Measurements from ENCODE around the gene LHFPL6. TPM values are rescaled to one million over a fixed set of nuclear protein-coding genes. Genes with fewer than 3 reads are reported as not detected.

Gene LHFPL6
- total RNA-seq, 2 donors from 2014 or later = 99.0 to 115 TPM

GRCh38 chr13:39524795-39525194, 78.2 kb downstream of the LHFPL6 start:
- no peaks in the 10 kb centered on the region for H3K36me3 ChIP-seq
- no peak overlapping the region for H3K4me3 ChIP-seq
- TF ChIP-seq CTCF (IDR thresholded peaks at IDR 0.05) = no peak
- no peak for ATAC-seq (ENCODE audit: insufficient number of reproducible peaks, low FRiP score, low read depth)
- no peak overlapping the region for H3K27ac ChIP-seq
- H3K27me3 ChIP-seq (replicated peaks; ENCODE audit: insufficient read depth) = no peaks in the 10 kb centered on the region
- no peaks in the 10 kb centered on the region for H3K9me3 ChIP-seq
- peaks cover 34 to 58% of the 10 kb centered on the region in 2 donors for H3K4me1 ChIP-seq (ENCODE audit: control insufficient read depth in 1 of 2, low read depth in 2 of 2)
- DNase-seq (ENCODE audit: low spot score) = no peak

- ATAC-seq (ENCODE audit: insufficient number of reproducible peaks, low FRiP score, low read depth) = no peak
- Histone ChIP-seq H3K36me3 (no peaks in the 10 kb centered on the region), H3K27ac (no peak overlapping the region), H3K9me3 (no peaks in the 10 kb centered on the region), H3K4me1 (ENCODE audit: control insufficient read depth in 1 of 2, low read depth in 2 of 2) (peaks cover 18 to 37% of the 10 kb centered on the region in 2 donors), H3K27me3 (replicated peaks; ENCODE audit: insufficient read depth) (no peaks in the 10 kb centered on the region), H3K4me3 (no peak overlapping the region)
- DNase-seq (ENCODE audit: low spot score) = no peak
- no peak for TF ChIP-seq CTCF (IDR thresholded peaks at IDR 0.05)
Observed at GRCh38 chr13:39522329-39522728, 80.7 kb downstream of the LHFPL6 start.

- no peak for DNase-seq (ENCODE audit: low spot score)
- Histone ChIP-seq H3K9me3 (no peaks in the 10 kb centered on the region), H3K36me3 (no peaks in the 10 kb centered on the region), H3K4me3 (no peak overlapping the region), H3K4me1 (ENCODE audit: control insufficient read depth in 1 of 2, low read depth in 2 of 2) (peaks cover 18 to 34% of the 10 kb centered on the region in 2 donors), H3K27ac (no peak overlapping the region), H3K27me3 (replicated peaks; ENCODE audit: insufficient read depth) (no peaks in the 10 kb centered on the region)
- TF ChIP-seq CTCF (IDR thresholded peaks at IDR 0.05) = no peak
- ATAC-seq (ENCODE audit: insufficient number of reproducible peaks, low FRiP score, low read depth) = no peak
Observed at GRCh38 chr13:39521701-39522100, 81.3 kb downstream of the LHFPL6 start.

GRCh38 chr13:39516096-39516495, 86.9 kb downstream of the LHFPL6 start:
- Histone ChIP-seq H3K4me1 (ENCODE audit: control insufficient read depth in 1 of 2, low read depth in 2 of 2) (peaks cover 9 to 30% of the 10 kb centered on the region in 2 donors), H3K9me3 (no peaks in the 10 kb centered on the region), H3K27me3 (replicated peaks; ENCODE audit: insufficient read depth) (no peaks in the 10 kb centered on the region), H3K36me3 (no peaks in the 10 kb centered on the region), H3K4me3 (no peak overlapping the region), H3K27ac (no peak overlapping the region)
- ATAC-seq (ENCODE audit: insufficient number of reproducible peaks, low FRiP score, low read depth) = no peak
- DNase-seq (ENCODE audit: low spot score) = no peak
- no peak for TF ChIP-seq CTCF (IDR thresholded peaks at IDR 0.05)

- peaks cover 9 to 28% of the 10 kb centered on the region in 2 donors for H3K4me1 ChIP-seq (ENCODE audit: control insufficient read depth in 1 of 2, low read depth in 2 of 2)
- no peaks in the 10 kb centered on the region for H3K36me3 ChIP-seq
- no peak for TF ChIP-seq CTCF (IDR thresholded peaks at IDR 0.05)
- ATAC-seq (ENCODE audit: insufficient number of reproducible peaks, low FRiP score, low read depth) (no peak), DNase-seq (ENCODE audit: low spot score) (no peak)
- H3K9me3 ChIP-seq = no peaks in the 10 kb centered on the region
- H3K27me3 ChIP-seq (replicated peaks; ENCODE audit: insufficient read depth) = no peaks in the 10 kb centered on the region
- no peak overlapping the region for H3K4me3 ChIP-seq
- H3K27ac ChIP-seq = no peak overlapping the region
Observed at GRCh38 chr13:39515224-39515714, 87.7 kb downstream of the LHFPL6 start.
